HG02623 (cell line): ENCODE measurements around the gene NFATC4.
"Not testable (repeated sequence)": the region's sequence is repeated elsewhere in the genome, so short reads cannot be mapped to it uniquely, and the experiment has no call there.

ENCODE experiments used
- ATAC-seq: cut with Tn5 transposase; IDR thresholded peaks from one replicate; pipeline ENCODE4 v1.9.1; 2021; ENCODE audit warnings: moderate library complexity; ENCODE audit not compliant: unreplicated experiment

Gene NFATC4

GRCh38 chr14:24367514-24368211, at the start of gene NFATC4:
Gene NFATC4 (plus strand): TSS chr14:24368184. CDS start chr14:24368341, 157 bp downstream.
- ATAC-seq = no peak

- no peak for ATAC-seq
Observed at GRCh38 chr14:24321212-24321975, 46.6 kb upstream of the NFATC4 start.

- no peak for ATAC-seq
Observed at GRCh38 chr14:24322672-24323071, 45.3 kb upstream of the NFATC4 start.

GRCh38 chr14:24323341-24323740, 44.6 kb upstream of the NFATC4 start:
- ATAC-seq = no peak

- no peak for ATAC-seq
Observed at GRCh38 chr14:24324024-24324423, 44.0 kb upstream of the NFATC4 start.

DNA sequence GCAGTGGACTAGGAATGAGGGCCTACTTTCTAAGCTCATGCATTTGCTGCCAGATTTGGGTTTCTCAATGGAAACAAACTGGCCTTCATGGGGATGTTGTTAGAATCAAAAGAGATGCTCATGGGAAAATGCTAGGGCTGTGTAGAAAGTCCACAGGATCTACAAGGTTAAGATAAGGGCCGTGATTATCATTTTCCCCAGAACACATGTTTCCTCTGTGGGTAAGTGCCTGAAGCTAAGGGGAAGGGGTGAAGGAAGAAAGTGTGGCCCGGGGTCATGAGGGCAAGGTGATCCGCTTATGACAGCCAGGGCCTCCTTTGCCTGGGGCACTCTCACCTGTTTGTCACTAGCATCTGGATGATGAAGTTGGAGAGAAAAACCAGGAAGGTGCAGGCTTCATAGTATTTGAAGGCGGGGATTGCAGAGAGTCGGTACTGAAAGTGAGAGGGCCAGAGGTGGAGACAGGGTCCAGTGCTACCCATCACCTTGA, 42.9 kb upstream of the NFATC4 start:
- no peak for ATAC-seq

GRCh38 chr14:24325963-24326362, 42.0 kb upstream of the NFATC4 start:
- ATAC-seq = no peak

GRCh38 chr14:24327303-24327702, 40.7 kb upstream of the NFATC4 start:
- ATAC-seq = no peak

DNA sequence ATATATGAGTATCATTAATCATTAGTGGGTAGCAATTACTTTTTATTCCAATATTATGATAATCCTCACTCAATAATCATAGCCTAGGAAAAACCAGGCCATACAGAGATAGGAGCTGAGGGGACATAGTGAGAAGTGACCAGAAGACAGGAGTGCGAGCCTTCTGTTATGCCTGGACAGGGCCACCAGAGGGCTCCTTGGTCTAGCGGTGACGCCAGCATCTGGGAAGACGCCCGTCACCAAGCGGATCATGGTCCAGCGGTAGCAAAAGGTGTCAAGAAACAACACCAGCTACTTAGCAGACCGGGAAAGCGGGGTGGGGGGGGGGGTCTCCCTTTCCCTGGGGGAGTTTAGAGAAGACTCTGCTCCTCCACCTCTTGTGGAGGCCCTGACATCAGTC, 40.1 kb upstream of the NFATC4 start:
- ATAC-seq = not testable (repeated sequence)

GRCh38 chr14:24329073-24329663, 38.8 kb upstream of the NFATC4 start:
- no peak for ATAC-seq

- no peak for ATAC-seq
Observed at GRCh38 chr14:24329736-24330135, 38.2 kb upstream of the NFATC4 start.

DNA sequence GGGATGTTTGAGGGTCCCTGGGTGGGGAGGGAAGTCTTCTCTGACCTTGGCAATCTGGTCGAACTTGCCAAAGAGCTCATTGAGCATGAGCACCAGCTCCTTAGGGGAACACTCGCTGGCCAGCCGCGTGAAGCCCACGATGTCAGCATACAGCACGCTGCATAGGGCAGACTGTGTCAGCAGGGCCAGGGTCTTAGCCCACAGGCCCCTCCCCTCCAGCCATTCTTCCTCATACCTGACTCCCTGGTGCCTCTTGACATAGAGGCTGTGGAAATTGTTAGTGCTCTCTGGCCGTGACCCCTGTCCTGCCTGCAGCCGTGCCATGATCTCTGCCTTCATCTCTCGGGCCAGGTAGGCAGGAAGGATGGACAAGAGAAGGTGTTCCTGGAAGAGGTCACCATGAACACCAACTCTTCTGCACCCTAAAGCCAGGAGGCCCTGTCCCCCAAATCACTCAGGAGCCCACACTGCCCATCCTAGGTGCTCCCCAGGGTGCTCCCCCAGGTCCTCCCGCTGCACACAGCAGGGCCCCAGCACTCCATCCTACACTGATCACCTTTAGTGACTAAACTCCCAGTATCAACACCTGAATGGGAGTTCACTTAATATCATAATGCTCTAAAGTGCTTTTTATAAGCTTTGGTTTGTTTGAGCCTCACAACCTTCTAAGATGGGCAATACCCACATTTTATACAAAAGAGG, 36.9 kb upstream of the NFATC4 start:
- ATAC-seq = no peak

DNA sequence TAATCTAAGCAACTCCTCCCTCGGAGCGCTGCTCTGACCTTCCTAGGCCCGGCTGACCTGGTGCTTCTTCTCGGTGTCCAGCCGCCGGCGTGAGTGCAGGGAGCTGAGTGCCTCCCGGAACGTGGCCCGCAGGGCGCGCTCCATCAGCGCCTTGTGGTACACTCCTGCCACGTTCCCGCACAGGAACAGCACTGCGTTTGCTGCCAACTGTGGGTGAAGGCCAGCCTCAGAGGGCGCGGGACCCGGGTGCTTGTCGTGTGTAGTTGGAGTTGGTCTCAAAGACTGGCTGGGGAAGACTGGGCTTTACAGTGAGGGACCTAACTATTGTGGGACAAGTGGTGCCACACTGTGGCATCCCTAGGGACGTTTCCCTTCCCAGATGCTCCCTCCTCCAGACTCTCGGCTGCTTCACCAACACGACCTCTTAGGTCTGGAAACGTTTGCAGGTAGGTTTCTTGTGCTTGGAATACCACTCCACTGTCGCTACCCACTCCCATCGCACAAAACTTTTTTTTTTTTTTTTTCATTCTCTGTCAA, 36.2 kb upstream of the NFATC4 start:
- ATAC-seq = no peak

- ATAC-seq = peak; percentile 76
Observed at GRCh38 chr14:24332268-24332993, 35.6 kb upstream of the NFATC4 start.

DNA sequence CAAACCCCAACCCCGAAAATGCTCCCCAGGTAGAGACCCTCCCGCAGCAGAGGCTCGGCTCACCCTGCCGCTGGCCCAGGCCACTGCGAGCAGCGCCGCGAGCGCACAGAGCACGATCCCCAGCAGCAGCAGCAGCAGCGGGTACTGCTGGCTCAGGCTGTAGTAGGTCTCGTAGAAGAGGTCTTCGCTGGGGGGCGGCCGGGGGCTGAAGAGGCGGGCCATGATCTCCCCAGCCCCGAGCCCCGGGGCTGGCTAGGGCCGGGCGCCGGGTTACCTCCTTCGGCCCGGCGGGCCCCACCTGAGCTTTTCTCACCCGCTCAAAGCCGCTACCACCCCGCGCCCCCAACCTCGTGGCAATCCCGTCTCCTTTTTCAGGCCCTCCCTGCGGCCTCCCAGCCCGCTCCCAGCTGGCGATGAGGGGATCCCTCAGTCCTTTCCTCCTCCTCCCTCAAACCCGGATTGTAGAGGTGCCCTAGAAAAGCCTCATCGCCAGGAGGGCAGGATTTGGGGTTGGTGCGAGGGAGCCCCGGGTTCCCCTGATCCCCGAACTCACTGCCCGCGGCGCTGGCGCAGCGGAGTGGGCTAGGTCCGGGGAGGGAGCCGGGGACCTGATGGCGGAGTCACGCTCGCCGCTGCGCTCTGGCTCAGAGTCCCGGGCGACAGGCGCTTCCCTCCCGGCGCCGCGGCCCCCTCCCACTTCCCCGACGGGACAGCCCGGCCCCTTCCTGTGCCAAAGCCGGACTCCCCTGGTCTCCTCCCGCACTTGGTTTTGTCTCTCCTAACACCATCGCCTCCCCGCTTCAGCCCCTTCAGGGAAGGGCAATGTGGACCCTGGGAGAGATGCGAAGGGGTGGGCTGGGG, 33.3 kb upstream of the NFATC4 start, which contains the start of gene ADCY4:
ADCY4 (minus strand) TSS at position 641 of the 861 bp plus-strand sequence; CDS start at position 222, 419 bp downstream.
- ATAC-seq = no peak

GRCh38 chr14:24335461-24336171, 32.4 kb upstream of the NFATC4 start:
- no peak for ATAC-seq

- ATAC-seq = no peak
Observed at GRCh38 chr14:24337144-24337823, 30.7 kb upstream of the NFATC4 start.

GRCh38 chr14:24337824-24338175, 30.2 kb upstream of the NFATC4 start:
- no peak for ATAC-seq
